ENCODE measurements around the gene PRSS57. TPM values are rescaled to one million over a fixed set of nuclear protein-coding genes. Genes with fewer than 3 reads are reported as not detected.

PRSS57 gene
- total RNA-seq, 1 donor from 2014 or later: not detected

DNA sequence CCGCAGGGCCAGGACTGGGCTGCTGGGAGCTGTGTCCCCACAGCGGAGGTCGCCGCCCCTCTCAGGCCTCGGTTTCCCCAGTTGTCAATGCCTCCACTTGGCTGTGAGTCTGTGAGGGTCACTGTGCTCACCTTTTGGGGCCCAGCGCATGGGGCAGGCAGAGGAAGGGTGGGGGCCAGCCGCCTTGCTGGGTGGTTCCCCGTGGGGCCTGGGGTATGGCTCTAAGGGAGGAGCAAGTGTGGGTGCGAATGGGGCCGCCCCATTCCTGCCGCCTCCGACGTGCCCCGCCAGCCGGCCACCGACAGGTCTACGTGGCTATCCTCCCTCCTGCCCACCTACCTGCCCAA is 56.4 kb downstream of the PRSS57 start:
- no peak for DNase-seq
- intact Hi-C loops (cut with DNase I): no loop called here
- TF ChIP-seq, protein P1, sequence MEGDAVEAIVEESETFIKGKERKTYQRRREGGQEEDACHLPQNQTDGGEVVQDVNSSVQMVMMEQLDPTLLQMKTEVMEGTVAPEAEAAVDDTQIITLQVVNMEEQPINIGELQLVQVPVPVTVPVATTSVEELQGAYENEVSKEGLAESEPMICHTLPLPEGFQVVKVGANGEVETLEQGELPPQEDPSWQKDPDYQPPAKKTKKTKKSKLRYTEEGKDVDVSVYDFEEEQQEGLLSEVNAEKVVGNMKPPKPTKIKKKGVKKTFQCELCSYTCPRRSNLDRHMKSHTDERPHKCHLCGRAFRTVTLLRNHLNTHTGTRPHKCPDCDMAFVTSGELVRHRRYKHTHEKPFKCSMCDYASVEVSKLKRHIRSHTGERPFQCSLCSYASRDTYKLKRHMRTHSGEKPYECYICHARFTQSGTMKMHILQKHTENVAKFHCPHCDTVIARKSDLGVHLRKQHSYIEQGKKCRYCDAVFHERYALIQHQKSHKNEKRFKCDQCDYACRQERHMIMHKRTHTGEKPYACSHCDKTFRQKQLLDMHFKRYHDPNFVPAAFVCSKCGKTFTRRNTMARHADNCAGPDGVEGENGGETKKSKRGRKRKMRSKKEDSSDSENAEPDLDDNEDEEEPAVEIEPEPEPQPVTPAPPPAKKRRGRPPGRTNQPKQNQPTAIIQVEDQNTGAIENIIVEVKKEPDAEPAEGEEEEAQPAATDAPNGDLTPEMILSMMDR (IDR thresholded peaks at IDR 0.05): no peak
- H3K4me1 ChIP-seq: peaks cover 24% of the 10 kb centered on the region
- H3K27me3 ChIP-seq (ENCODE audit: low read depth): no peaks in the 10 kb centered on the region
- peak overlapping the region; percentile 50 for H3K4me3 ChIP-seq
- ATAC-seq: no peak
- no peak overlapping the region for H3K27ac ChIP-seq
- no peaks in the 10 kb centered on the region for H3K36me3 ChIP-seq
- H3K9me3 ChIP-seq: no peaks in the 10 kb centered on the region

Other genes with a start within 250 kb of the PRSS57 start
- gene SHC2, start 234.4 kb downstream of the PRSS57 start, total RNA-seq: 24.0 TPM
- gene MADCAM1, start 199.0 kb downstream of the PRSS57 start, total RNA-seq: 0.92 TPM
- gene TPGS1, start 188.0 kb downstream of the PRSS57 start, total RNA-seq: 18.8 TPM
- 40.0 TPM for gene CDC34, start 163.7 kb downstream of the PRSS57 start, total RNA-seq
- gene GZMM, start 151.4 kb downstream of the PRSS57 start, total RNA-seq: 3.6 TPM
- gene BSG, start 122.9 kb downstream of the PRSS57 start, total RNA-seq: 366 TPM
- gene HCN2, start 105.6 kb downstream of the PRSS57 start, total RNA-seq: 0.24 TPM
- gene POLRMT, start 61.9 kb downstream of the PRSS57 start, total RNA-seq: 42.5 TPM
- gene FGF22, start 55.6 kb downstream of the PRSS57 start, total RNA-seq: 0.65 TPM
- 27.0 TPM for gene RNF126, start 32.2 kb downstream of the PRSS57 start, total RNA-seq
- gene FSTL3, start 19.1 kb downstream of the PRSS57 start, total RNA-seq: 48.0 TPM
- 37.0 TPM for gene PALM, start 13.5 kb upstream of the PRSS57 start, total RNA-seq
- gene MISP, start 55.7 kb upstream of the PRSS57 start, total RNA-seq: 8.9 TPM
- gene PTBP1, start 102.0 kb upstream of the PRSS57 start, total RNA-seq: 254 TPM
- 2.1 TPM for gene PLPPR3, start 126.5 kb upstream of the PRSS57 start, total RNA-seq
- gene AZU1, start 132.4 kb upstream of the PRSS57 start, total RNA-seq: 1.7 TPM
- not detected for gene PRTN3, start 145.5 kb upstream of the PRSS57 start, total RNA-seq
- gene ELANE, start 156.9 kb upstream of the PRSS57 start, total RNA-seq: 0.97 TPM
- 282 TPM for gene CFD, start 164.2 kb upstream of the PRSS57 start, total RNA-seq
- 46.1 TPM for gene MED16, start 197.7 kb upstream of the PRSS57 start, total RNA-seq
- gene RNU6-9, start 198.0 kb upstream of the PRSS57 start, total RNA-seq: not detected
- 46.0 TPM for gene R3HDM4, start 217.8 kb upstream of the PRSS57 start, total RNA-seq
- gene KISS1R, start 221.9 kb upstream of the PRSS57 start, total RNA-seq: not detected
- gene ARID3A, start 230.6 kb upstream of the PRSS57 start, total RNA-seq: 16.9 TPM